Spleen (tissue), 11 donors: ENCODE measurements around the gene SOX13. TPM values are rescaled to one million over a fixed set of nuclear protein-coding genes. Genes with fewer than 3 reads are reported as not detected.

Experiments
- DNase-seq: peaks from one replicate; pipeline ENCODE4 v3.0.0-alpha.2; 2020
- H3K27ac ChIP-seq, 8 donors: fragments of 200-600 bp; sonication (generic) in 7 of 8; 1 replicate in 4 of 8; 2 replicates in 4 of 8; pipeline versions ENCODE4 v1.5.0 to v1.8.0; 2016 to 2021; ENCODE audit warnings: inconsistent platforms in 4 of 8, mild to moderate bottlenecking in 4 of 8, moderate library complexity in 1 of 8
- H3K27me3 ChIP-seq, 7 donors: fragments of 200-600 bp; sonication (generic) in 6 of 7; replicated peaks in 1 of 7; 1 replicate in 4 of 7; 2 replicates in 3 of 7; pipeline versions ENCODE4 v1.5.0 to v1.8.0; 2016 to 2021; ENCODE audit warnings: inconsistent platforms in 3 of 7, mild to moderate bottlenecking in 1 of 7
- H3K36me3 ChIP-seq, 6 donors: fragments of 200-600 bp; sonication (generic) in 5 of 6; 1 replicate in 4 of 6; 2 replicates in 2 of 6; pipeline versions ENCODE4 v1.5.0 to v1.8.0; 2016 to 2021; ENCODE audit warnings: inconsistent platforms in 2 of 6
- H3K4me1 ChIP-seq, 6 donors: fragments of 200-600 bp; sonication (generic) in 5 of 6; 1 replicate in 3 of 6; 2 replicates in 3 of 6; pipeline versions ENCODE4 v1.5.0 to v1.8.0; 2016 to 2021; ENCODE audit warnings: inconsistent platforms in 3 of 6
- H3K4me3 ChIP-seq, 8 donors: fragments of 200-600 bp; sonication (generic) in 7 of 8; 1 replicate in 4 of 8; 2 replicates in 4 of 8; pipeline versions ENCODE4 v1.5.0 to v1.8.0; 2016 to 2021; ENCODE audit warnings: inconsistent platforms in 4 of 8, mild to moderate bottlenecking in 4 of 8, moderate library complexity in 2 of 8
- H3K9me3 ChIP-seq, 8 donors: fragments of 200-600 bp; sonication (generic) in 7 of 8; 1 replicate in 4 of 8; 2 replicates in 4 of 8; pipeline versions ENCODE4 v1.5.0 to v1.8.0; 2016 to 2021; ENCODE audit warnings: inconsistent platforms in 4 of 8
- POLR2A ChIP-seq, 3 donors: fragments of 450-650 bp; IDR thresholded peaks; one replicate each; pipeline ENCODE4 v1.5.1; 2017; ENCODE audit warnings: antibody characterized with exemption in 3 of 3, mild to moderate bottlenecking in 1 of 3
- POLR2AphosphoS5 ChIP-seq, 3 donors: sonication (generic); formaldehyde crosslinking; IDR thresholded peaks; one replicate each; pipeline ENCODE4 v1.5.1; 2017; ENCODE audit warnings: antibody characterized with exemption in 3 of 3
- WGBS, 5 donors: extraction: QIAGEN DNeasy Blood & Tissue Kit in 3 of 5; methylation state at CpG; one replicate each; pipeline versions ENCODE4 v1.1.5 to v1.1.7; 2013 to 2018; 5-methylcytosine and 5-hydroxymethylcytosine counted together
- intact Hi-C: fragments of 100-400 bp; cut with DNase I; formaldehyde crosslinking; loops from one replicate; pipeline ENCODE4 v1.15.0; 2023; ENCODE audit warnings: low total_unique reads
- polyA plus RNA-seq, 3 donors: library from polyadenylated mRNA; stranded (reverse); fragments of 200-250 nt; gene quantifications; one replicate each; pipeline ENCODE4 v1.2.1, GENCODE V29; 2013
- total RNA-seq, 7 donors: library from RNA; depleted of rRNA in 3 of 7; stranded (reverse); fragments of >200 nt in 3 of 7; fragmentation: NEBNext Ultra II Directional in 4 of 7; extraction: Animal tissue kit (Norgen Biotek cat#: 25700) in 4 of 7; gene quantifications; one replicate each; pipeline versions ENCODE4 v1.1.0 to v1.2.1, GENCODE V29; 2016 to 2021
- TF ChIP-seq, protein P1 (sequence below), 11 experiments: fragments of 200-600 bp in 7 of 11; fragments of 450-650 bp in 4 of 11; sonication (generic) in 4 of 11; IDR thresholded peaks in 8 of 11; conservative IDR thresholded peaks in 3 of 11; 1 replicate in 7 of 11; 2 replicates in 4 of 11; pipeline versions ENCODE4 v1.4.0 to v1.8.0; 2016 to 2021; ENCODE audit warnings: antibody characterized with exemption in 11 of 11, inconsistent platforms in 4 of 11, mild to moderate bottlenecking in 1 of 11
- donor health status: healthy with polysubstance abuse.
- donor health status: DM: no; HTN: no; CAD: no; lungs with moderate emphysema.
- donor health status: DM: no; HTN: no; CAD: no.
- donor health status: Bipolar disorder and iron deficiency.
- donor health status: healthy.
- donor health status: DM: no; HTN: no; CAD: no.
- donor health status: DM: yes; HTN: yes; CAD: no.

The SOX13 gene
- total and polyA plus RNA-seq, 10 donors, result 2.0 to 28.7 (median 18.0) TPM

DNA sequence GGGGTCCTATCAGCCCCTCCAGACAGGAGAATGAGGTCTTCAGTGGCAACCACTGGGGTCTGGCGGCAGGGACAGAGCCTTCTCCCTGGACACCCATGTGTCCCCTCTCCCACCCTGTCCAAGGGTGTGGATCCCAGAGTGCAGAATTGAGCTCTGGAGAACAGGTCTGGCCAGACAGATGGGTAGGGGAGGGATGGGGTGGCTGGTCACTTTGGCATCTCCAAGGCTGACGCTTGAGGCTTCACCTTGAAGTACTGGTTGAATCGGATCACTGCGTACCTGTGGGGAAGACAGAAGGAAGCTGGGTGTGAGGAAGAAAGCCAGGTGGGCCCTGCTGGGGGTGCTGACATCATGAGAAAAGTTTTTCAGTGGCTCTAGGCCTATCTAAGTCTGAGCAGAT lies 59.1 kb downstream of the SOX13 start:
- Histone ChIP-seq H3K9me3 (no peaks in the 10 kb centered on the region), H3K4me3 (no peak overlapping the region), H3K27me3 (peaks cover 0 to 17% (median 0%) of the 10 kb centered on the region in 7 donors), H3K4me1 (peaks cover 0 to 31% (median 16%) of the 10 kb centered on the region in 6 donors), H3K36me3 (peaks cover 0 to 18% (median 0%) of the 10 kb centered on the region in 6 donors), H3K27ac (no peak overlapping the region)
- TF ChIP-seq POLR2AphosphoS5 (IDR thresholded peaks at IDR 0.05), result no peak
- TF ChIP-seq, protein P1, sequence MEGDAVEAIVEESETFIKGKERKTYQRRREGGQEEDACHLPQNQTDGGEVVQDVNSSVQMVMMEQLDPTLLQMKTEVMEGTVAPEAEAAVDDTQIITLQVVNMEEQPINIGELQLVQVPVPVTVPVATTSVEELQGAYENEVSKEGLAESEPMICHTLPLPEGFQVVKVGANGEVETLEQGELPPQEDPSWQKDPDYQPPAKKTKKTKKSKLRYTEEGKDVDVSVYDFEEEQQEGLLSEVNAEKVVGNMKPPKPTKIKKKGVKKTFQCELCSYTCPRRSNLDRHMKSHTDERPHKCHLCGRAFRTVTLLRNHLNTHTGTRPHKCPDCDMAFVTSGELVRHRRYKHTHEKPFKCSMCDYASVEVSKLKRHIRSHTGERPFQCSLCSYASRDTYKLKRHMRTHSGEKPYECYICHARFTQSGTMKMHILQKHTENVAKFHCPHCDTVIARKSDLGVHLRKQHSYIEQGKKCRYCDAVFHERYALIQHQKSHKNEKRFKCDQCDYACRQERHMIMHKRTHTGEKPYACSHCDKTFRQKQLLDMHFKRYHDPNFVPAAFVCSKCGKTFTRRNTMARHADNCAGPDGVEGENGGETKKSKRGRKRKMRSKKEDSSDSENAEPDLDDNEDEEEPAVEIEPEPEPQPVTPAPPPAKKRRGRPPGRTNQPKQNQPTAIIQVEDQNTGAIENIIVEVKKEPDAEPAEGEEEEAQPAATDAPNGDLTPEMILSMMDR (IDR thresholded peaks at IDR 0.05 in 8 of 11, conservative IDR thresholded peaks at IDR 0.05 in 3 of 11), result no peak
- no peak for TF ChIP-seq POLR2A (IDR thresholded peaks at IDR 0.05)
- intact Hi-C loops, result no loop called here
- DNase-seq, result no peak
- 85 to 93% (median 91%) methylated on average over 4 of the region's 4 CpGs for WGBS, 5 donors

DNA sequence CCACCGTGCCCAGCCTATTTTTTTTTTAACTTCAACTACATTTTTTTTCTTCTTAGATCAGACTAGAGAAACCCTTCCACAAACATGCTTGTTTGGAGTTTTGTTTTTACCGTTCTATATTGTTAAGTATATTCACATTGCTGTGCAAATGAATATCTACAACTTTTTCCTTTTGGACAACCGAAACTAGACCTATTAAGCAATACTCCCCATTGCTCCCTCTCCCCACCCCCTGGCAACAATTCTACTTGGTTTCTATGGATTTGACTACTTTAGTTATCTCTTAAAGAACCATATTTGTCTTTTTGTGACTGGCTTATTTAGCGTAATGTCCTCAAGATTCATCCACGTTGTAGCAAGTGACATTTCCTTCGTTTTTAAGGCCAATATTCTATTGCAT lies 59.8 kb downstream of the SOX13 start:
- intact Hi-C loops, result no loop called here
- no peak overlapping the region for H3K27ac ChIP-seq
- TF ChIP-seq, protein P1 (IDR thresholded peaks at IDR 0.05 in 8 of 11, conservative IDR thresholded peaks at IDR 0.05 in 3 of 11), result no peak
- TF ChIP-seq POLR2A (IDR thresholded peaks at IDR 0.05), result no peak
- no peak for TF ChIP-seq POLR2AphosphoS5 (IDR thresholded peaks at IDR 0.05)
- WGBS, 5 donors, result 77 to 89% (median 85%) methylated on average over 6 of the region's 6 CpGs
- H3K4me1 ChIP-seq, result peaks cover 0 to 24% (median 13%) of the 10 kb centered on the region in 6 donors
- no peak overlapping the region for H3K4me3 ChIP-seq
- no peaks in the 10 kb centered on the region for H3K9me3 ChIP-seq
- no peak for DNase-seq
- H3K27me3 ChIP-seq, result peaks cover 0 to 17% (median 0%) of the 10 kb centered on the region in 7 donors
- peaks cover 0 to 23% (median 0%) of the 10 kb centered on the region in 6 donors for H3K36me3 ChIP-seq

GRCh38 chr1:204134103-204134502 lies 61.2 kb downstream of the SOX13 start:
- TF ChIP-seq, protein P1 (IDR thresholded peaks at IDR 0.05 in 8 of 11, conservative IDR thresholded peaks at IDR 0.05 in 3 of 11), result no peak
- TF ChIP-seq POLR2AphosphoS5 (IDR thresholded peaks at IDR 0.05), result no peak
- TF ChIP-seq POLR2A (IDR thresholded peaks at IDR 0.05), result no peak
- peaks cover 0 to 11% (median 5%) of the 10 kb centered on the region in 6 donors for H3K4me1 ChIP-seq
- no peak overlapping the region for H3K4me3 ChIP-seq
- H3K36me3 ChIP-seq, result peaks cover 0 to 34% (median 0%) of the 10 kb centered on the region in 6 donors
- no peak for DNase-seq
- H3K9me3 ChIP-seq, result no peaks in the 10 kb centered on the region
- WGBS, 5 donors, result 62 to 87% (median 71%) methylated on average over 11 of the region's 11 CpGs
- H3K27ac ChIP-seq, result no peak overlapping the region
- peaks cover 0 to 15% (median 0%) of the 10 kb centered on the region in 7 donors for H3K27me3 ChIP-seq
- intact Hi-C loops, result no loop called here

- TF ChIP-seq, protein P1 (IDR thresholded peaks at IDR 0.05 in 8 of 11, conservative IDR thresholded peaks at IDR 0.05 in 3 of 11), result no peak
- TF ChIP-seq POLR2A (IDR thresholded peaks at IDR 0.05), result no peak
- no peak for TF ChIP-seq POLR2AphosphoS5 (IDR thresholded peaks at IDR 0.05)
- Histone ChIP-seq H3K9me3 (no peaks in the 10 kb centered on the region), H3K4me3 (no peak overlapping the region), H3K27me3 (no peaks in the 10 kb centered on the region), H3K36me3 (peaks cover 0 to 38% (median 0%) of the 10 kb centered on the region in 6 donors), H3K27ac (no peak overlapping the region), H3K4me1 (no peaks in the 10 kb centered on the region)
- intact Hi-C loops, result no loop called here
- WGBS, 5 donors, result 63 to 88% (median 82%) methylated on average over 2 of the region's 2 CpGs
- no peak for DNase-seq
These were observed 63.9 kb downstream of the SOX13 start for GRCh38 chr1:204136814-204137213.
